Measurements from ENCODE around the gene ADAMTSL3. TPM values are rescaled to one million over a fixed set of nuclear protein-coding genes. Genes with fewer than 3 reads are reported as not detected.

The ADAMTSL3 gene
- total RNA-seq, 1 donor from 2014 or later, result 0.17 TPM

GRCh38 chr15:83918011-83918410 lies 264.1 kb downstream of the ADAMTSL3 start:
- TF ChIP-seq CTCF (IDR thresholded peaks at IDR 0.05), result no peak
- Mint-ChIP-seq H3K36me3 (ENCODE audit: low read depth) (no peaks in the 10 kb centered on the region), H3K27ac (ENCODE audit: unreplicated experiment) (no peak overlapping the region), H3K4me3 (ENCODE audit: unreplicated experiment) (no peak overlapping the region), H3K27me3 (ENCODE audit: low read depth) (peaks cover 7% of the 10 kb centered on the region), H3K9me3 (ENCODE audit: low read depth) (no peaks in the 10 kb centered on the region), H3K4me1 (ENCODE audit: low read depth) (no peaks in the 10 kb centered on the region)
- DNase-seq (ENCODE audit: low spot score), result no peak

- H3K4me1 Mint-ChIP-seq (ENCODE audit: low read depth), result no peaks in the 10 kb centered on the region
- no peak overlapping the region for H3K4me3 Mint-ChIP-seq (ENCODE audit: unreplicated experiment)
- no peak overlapping the region for H3K27ac Mint-ChIP-seq (ENCODE audit: unreplicated experiment)
- peaks cover 7% of the 10 kb centered on the region for H3K27me3 Mint-ChIP-seq (ENCODE audit: low read depth)
- no peaks in the 10 kb centered on the region for H3K36me3 Mint-ChIP-seq (ENCODE audit: low read depth)
- DNase-seq (ENCODE audit: low spot score), result no peak
- H3K9me3 Mint-ChIP-seq (ENCODE audit: low read depth), result no peaks in the 10 kb centered on the region
- TF ChIP-seq CTCF (IDR thresholded peaks at IDR 0.05), result no peak
Observed at GRCh38 chr15:83919319-83919830, 265.5 kb downstream of the ADAMTSL3 start.

GRCh38 chr15:83919978-83920510 lies 266.1 kb downstream of the ADAMTSL3 start:
- DNase-seq (ENCODE audit: low spot score), result no peak
- no peak for TF ChIP-seq CTCF (IDR thresholded peaks at IDR 0.05)
- no peak overlapping the region for H3K4me3 Mint-ChIP-seq (ENCODE audit: unreplicated experiment)
- peaks cover 7% of the 10 kb centered on the region for H3K27me3 Mint-ChIP-seq (ENCODE audit: low read depth)
- no peaks in the 10 kb centered on the region for H3K36me3 Mint-ChIP-seq (ENCODE audit: low read depth)
- no peaks in the 10 kb centered on the region for H3K4me1 Mint-ChIP-seq (ENCODE audit: low read depth)
- no peaks in the 10 kb centered on the region for H3K9me3 Mint-ChIP-seq (ENCODE audit: low read depth)
- no peak overlapping the region for H3K27ac Mint-ChIP-seq (ENCODE audit: unreplicated experiment)

GRCh38 chr15:83922649-83923294 lies 268.8 kb downstream of the ADAMTSL3 start:
- Mint-ChIP-seq H3K27ac (ENCODE audit: unreplicated experiment) (no peak overlapping the region), H3K27me3 (ENCODE audit: low read depth) (peaks cover 7% of the 10 kb centered on the region), H3K4me3 (ENCODE audit: unreplicated experiment) (no peak overlapping the region), H3K9me3 (ENCODE audit: low read depth) (no peaks in the 10 kb centered on the region), H3K4me1 (ENCODE audit: low read depth) (no peaks in the 10 kb centered on the region), H3K36me3 (ENCODE audit: low read depth) (no peaks in the 10 kb centered on the region)
- no peak for DNase-seq (ENCODE audit: low spot score)
- TF ChIP-seq CTCF (IDR thresholded peaks at IDR 0.05), result no peak

DNA sequence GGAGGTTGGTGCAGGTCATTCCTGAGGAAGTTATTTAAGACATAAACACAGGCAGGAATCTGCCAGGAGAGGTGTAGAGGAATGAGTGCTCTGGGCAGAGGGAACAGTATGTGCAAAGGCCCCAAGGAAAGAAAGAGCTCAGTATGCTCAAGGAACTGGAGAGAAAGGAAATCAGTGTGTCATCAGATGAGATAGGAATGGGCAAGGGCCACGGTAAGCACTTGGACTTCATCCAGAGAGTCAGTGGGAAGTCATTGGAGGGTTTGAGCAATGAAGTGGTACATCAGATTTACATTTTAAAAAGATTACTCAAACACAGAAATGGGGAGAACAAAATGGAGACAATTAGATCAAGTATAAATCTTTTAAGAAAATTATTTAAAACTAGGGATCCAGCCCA lies 272.2 kb downstream of the ADAMTSL3 start:
- H3K4me1 Mint-ChIP-seq (ENCODE audit: low read depth), result no peaks in the 10 kb centered on the region
- no peak overlapping the region for H3K4me3 Mint-ChIP-seq (ENCODE audit: unreplicated experiment)
- DNase-seq (ENCODE audit: low spot score), result no peak
- no peak for TF ChIP-seq CTCF (IDR thresholded peaks at IDR 0.05)
- no peaks in the 10 kb centered on the region for H3K36me3 Mint-ChIP-seq (ENCODE audit: low read depth)
- H3K27ac Mint-ChIP-seq (ENCODE audit: unreplicated experiment), result no peak overlapping the region
- peaks cover 4% of the 10 kb centered on the region for H3K27me3 Mint-ChIP-seq (ENCODE audit: low read depth)
- H3K9me3 Mint-ChIP-seq (ENCODE audit: low read depth), result no peaks in the 10 kb centered on the region
